CD14-positive monocyte (primary cell): ENCODE data around the gene COL5A2. TPM values are rescaled to one million over a fixed set of nuclear protein-coding genes. Genes with fewer than 3 reads are reported as not detected.

Source experiments
- DNase-seq, 3 donors: peaks; one replicate each; pipeline ENCODE4 v3.0.0-alpha.2; 2011 to 2022
- H2AFZ ChIP-seq: 2 replicates; pipeline ENCODE4 v1.6.0; 2012; ENCODE audit warnings: mild to moderate bottlenecking, low read depth, low read length, inconsistent platforms; ENCODE audit not compliant: insufficient read depth, poor library complexity, severe bottlenecking
- H3K27ac ChIP-seq, 2 donors: 1 replicate in 1 of 2; 2 replicates in 1 of 2; pipeline ENCODE4 v1.5.1; 2012 to 2013; ENCODE audit warnings: low read length in 2 of 2, control low read depth in 1 of 2, inconsistent platforms in 1 of 2, low read depth in 1 of 2, mild to moderate bottlenecking in 1 of 2
- H3K27me3 ChIP-seq, 2 donors: one replicate each; pipeline versions ENCODE4 v1.6.0 to v1.6.1; 2011 to 2013; ENCODE audit warnings: low read length in 2 of 2; ENCODE audit not compliant: control insufficient read depth in 2 of 2, insufficient read depth in 2 of 2
- H3K36me3 ChIP-seq, 2 donors: replicated peaks in 1 of 2; 1 replicate in 1 of 2; 2 replicates in 1 of 2; pipeline versions ENCODE4 v1.5.1 to v1.6.1; 2012 to 2013; ENCODE audit warnings: low read length in 2 of 2, control low read depth in 1 of 2, inconsistent platforms in 1 of 2, mild to moderate bottlenecking in 1 of 2; ENCODE audit not compliant: insufficient read depth in 2 of 2, control insufficient read depth in 1 of 2
- H3K4me1 ChIP-seq, 2 donors: 1 replicate in 1 of 2; 2 replicates in 1 of 2; pipeline versions ENCODE4 v1.5.1 to v1.6.1; 2012 to 2013; ENCODE audit warnings: low read length in 2 of 2, control low read depth in 1 of 2, inconsistent platforms in 1 of 2, mild to moderate bottlenecking in 1 of 2, moderate library complexity in 1 of 2; ENCODE audit not compliant: insufficient read depth in 2 of 2, control insufficient read depth in 1 of 2
- H3K4me2 ChIP-seq: replicated peaks from 2 replicates; pipeline ENCODE3; 2012; ENCODE audit warnings: low read length, moderate library complexity, mild to moderate bottlenecking; ENCODE audit not compliant: poor library complexity, severe bottlenecking; ENCODE audit errors: extremely low read depth
- H3K4me3 ChIP-seq, 3 experiments: fragments of 200-600 bp in 1 of 3; sonication (generic) in 1 of 3; replicated peaks in 1 of 3; 1 replicate in 2 of 3; 2 replicates in 1 of 3; pipeline ENCODE4 v1.5.1; 2011 to 2013; ENCODE audit warnings: low read length in 3 of 3, mild to moderate bottlenecking in 3 of 3, control low read depth in 2 of 3, low read depth in 2 of 3, inconsistent platforms in 1 of 3, moderate library complexity in 1 of 3
- H3K79me2 ChIP-seq: 2 replicates; pipeline ENCODE4 v1.6.0; 2012; ENCODE audit warnings: mild to moderate bottlenecking, control low read depth, inconsistent platforms, low read length, moderate library complexity; ENCODE audit not compliant: insufficient read depth
- H3K9ac ChIP-seq: 2 replicates; pipeline ENCODE4 v1.6.0; 2017; ENCODE audit warnings: low read length, mild to moderate bottlenecking; ENCODE audit not compliant: insufficient read depth, poor library complexity, severe bottlenecking
- H3K9me3 ChIP-seq, 2 donors: replicated peaks in 1 of 2; 1 replicate in 1 of 2; 2 replicates in 1 of 2; pipeline versions ENCODE4 v1.5.1 to v1.6.1; 2012 to 2013; ENCODE audit warnings: low read length in 2 of 2, control low read depth in 1 of 2; ENCODE audit not compliant: control insufficient read depth in 1 of 2, insufficient read depth in 1 of 2
- H4K20me1 ChIP-seq: 2 replicates; pipeline ENCODE4 v1.6.0; 2012; ENCODE audit warnings: mild to moderate bottlenecking, low read length, control low read depth, moderate library complexity; ENCODE audit not compliant: insufficient read depth
- H3K27ac Mint-ChIP-seq, 7 donors: one replicate each; pipeline ENCODE4 v1.8.0; 2020; ENCODE audit warnings: mild to moderate bottlenecking in 7 of 7, mixed read lengths in 7 of 7, moderate library complexity in 6 of 7, inconsistent platforms in 2 of 7
- H3K27me3 Mint-ChIP-seq, 3 donors: one replicate each; pipeline ENCODE4 v1.8.0; 2021 to 2022; ENCODE audit warnings: low read depth in 3 of 3, mild to moderate bottlenecking in 3 of 3, mixed read lengths in 3 of 3, moderate library complexity in 3 of 3, inconsistent platforms in 1 of 3
- H3K36me3 Mint-ChIP-seq, 2 donors: one replicate each; pipeline ENCODE4 v1.8.0; 2020; ENCODE audit warnings: mixed read lengths in 2 of 2, inconsistent platforms in 1 of 2, mild to moderate bottlenecking in 1 of 2
- H3K4me1 Mint-ChIP-seq: one replicate; pipeline ENCODE4 v1.8.0; 2020; ENCODE audit warnings: mild to moderate bottlenecking, mixed read lengths
- H3K4me3 Mint-ChIP-seq, 2 donors: one replicate each; pipeline ENCODE4 v1.8.0; 2020; ENCODE audit warnings: mild to moderate bottlenecking in 2 of 2, mixed read lengths in 2 of 2, moderate library complexity in 1 of 2
- H3K9me3 Mint-ChIP-seq, 7 donors: one replicate each; pipeline ENCODE4 v1.8.0; 2020 to 2022; ENCODE audit warnings: mixed read lengths in 7 of 7, mild to moderate bottlenecking in 6 of 7, moderate library complexity in 6 of 7, inconsistent platforms in 2 of 7
- CTCF ChIP-seq: fragments of 200-600 bp; IDR thresholded peaks from one replicate; pipeline ENCODE4 v1.8.0; 2022; ENCODE audit warnings: antibody characterized with exemption, mild to moderate bottlenecking
- WGBS: methylation state at CpG from one replicate; pipeline ENCODE4 v1.1.5; 2013; ENCODE audit warnings: missing lambda C conversion rate; ENCODE audit not compliant: insufficient coverage; 5-methylcytosine and 5-hydroxymethylcytosine counted together
- intact Hi-C, 2 donors: fragments of 100-400 bp; cut with micrococcal nuclease; formaldehyde crosslinking; loops; one replicate each; pipeline versions ENCODE4 v1.15.0 to v1.15.1; 2023
- polyA plus RNA-seq, 3 donors: library from polyadenylated mRNA; depleted of rRNA in 1 of 3; unstranded in 2 of 3; stranded (reverse) in 1 of 3; fragments of 300-500 nt in 2 of 3; fragments of >200 nt in 1 of 3; fragmentation: Illumina TruSeq in 2 of 3; gene quantifications; 1 replicate in 2 of 3; 2 replicates in 1 of 3; pipeline ENCODE4 v1.2.3, GENCODE V29; 2012 to 2021

COL5A2 gene
- polyA plus RNA-seq, 3 donors: 0.13 TPM; not detected in 2

GRCh38 chr2:189138800-189139199 is 40.8 kb downstream of the COL5A2 start:
- no peak for DNase-seq
- WGBS: 100% methylated on average over 2 of the region's 5 CpGs
- H3K9me3 Mint-ChIP-seq: no peaks in the 10 kb centered on the region
- no peak overlapping the region for H3K4me3 ChIP-seq
- no peak overlapping the region for H3K4me2 ChIP-seq
- H3K4me1 ChIP-seq: no peaks in the 10 kb centered on the region
- no peaks in the 10 kb centered on the region for H3K79me2 ChIP-seq
- no peak overlapping the region for H3K9ac ChIP-seq
- no peaks in the 10 kb centered on the region for H3K27me3 Mint-ChIP-seq
- no peaks in the 10 kb centered on the region for H3K36me3 ChIP-seq
- no peaks in the 10 kb centered on the region for H4K20me1 ChIP-seq
- H3K9me3 ChIP-seq: no peaks in the 10 kb centered on the region
- no peaks in the 10 kb centered on the region for H3K36me3 Mint-ChIP-seq
- no peak overlapping the region for H2AFZ ChIP-seq
- H3K27ac ChIP-seq: no peak overlapping the region
- intact Hi-C loops: no loop called here
- TF ChIP-seq CTCF: no peak
- H3K27me3 ChIP-seq: no peaks in the 10 kb centered on the region
- H3K4me1 Mint-ChIP-seq: no peaks in the 10 kb centered on the region
- H3K4me3 Mint-ChIP-seq: no peak overlapping the region
- H3K27ac Mint-ChIP-seq: no peak overlapping the region

- H3K4me1 ChIP-seq: no peaks in the 10 kb centered on the region
- no peak overlapping the region for H3K4me3 ChIP-seq
- no peak for TF ChIP-seq CTCF
- H3K27me3 Mint-ChIP-seq: no peaks in the 10 kb centered on the region
- intact Hi-C loops: no loop called here
- H3K9ac ChIP-seq: no peak overlapping the region
- H3K4me3 Mint-ChIP-seq: no peak overlapping the region
- no peak overlapping the region for H3K4me2 ChIP-seq
- H3K27ac ChIP-seq: no peak overlapping the region
- H3K9me3 ChIP-seq: no peaks in the 10 kb centered on the region
- DNase-seq: no peak
- no peaks in the 10 kb centered on the region for H3K4me1 Mint-ChIP-seq
- 100% methylated on average over 1 of the region's 1 CpG for WGBS
- no peaks in the 10 kb centered on the region for H3K27me3 ChIP-seq
- no peaks in the 10 kb centered on the region for H4K20me1 ChIP-seq
- H3K79me2 ChIP-seq: no peaks in the 10 kb centered on the region
- H3K36me3 Mint-ChIP-seq: no peaks in the 10 kb centered on the region
- H3K27ac Mint-ChIP-seq: no peak overlapping the region
- no peak overlapping the region for H2AFZ ChIP-seq
- no peaks in the 10 kb centered on the region for H3K36me3 ChIP-seq
- H3K9me3 Mint-ChIP-seq: peaks cover 0 to 1% (median 0%) of the 10 kb centered on the region in 7 donors
Measured at GRCh38 chr2:189137519-189137918, 42.0 kb downstream of the COL5A2 start.
